Measurements from ENCODE around the gene FAM78B. TPM values are rescaled to one million over a fixed set of nuclear protein-coding genes. Genes with fewer than 3 reads are reported as not detected.

The FAM78B gene
- total RNA-seq, 1 experiment from 2014 or later, result not detected

- POLR2A ChIA-PET, result no interaction called here
- H3K27me3 Mint-ChIP-seq (ENCODE audit: insufficient read depth, unreplicated experiment), result peaks cover 26% of the 10 kb centered on the region
These were observed 146.6 kb downstream of the FAM78B start for GRCh38 chr1:166020210-166020609.

More at GRCh38 chr1:166020210-166020609, 146.6 kb downstream of the FAM78B start:
- BruUV-seq (replicated peaks), result no TSS peak
- H3K36me3 Mint-ChIP-seq (ENCODE audit: insufficient read depth, unreplicated experiment), result no peaks in the 10 kb centered on the region
- no peak for DNase-seq
- CTCF ChIA-PET, result no interaction called here
- Histone ChIP-seq H3K4me1 (no peaks in the 10 kb centered on the region), H3K27me3 (replicated peaks; ENCODE audit: control insufficient read depth, insufficient read depth, low read length) (no peaks in the 10 kb centered on the region), H3K9me3 (0 out of 2 replicates have a peak, but pooled peaks cover 3% of the 10 kb centered on the region), H3K4me3 (ENCODE audit: low read depth, low read length) (no peak overlapping the region), H3K36me3 (ENCODE audit: control insufficient read depth, insufficient read depth, low read length) (no peaks in the 10 kb centered on the region)
- no peak overlapping the region for H3K27ac Mint-ChIP-seq (ENCODE audit: unreplicated experiment)
- H3K9me3 Mint-ChIP-seq (ENCODE audit: unreplicated experiment), result no peaks in the 10 kb centered on the region
- TF ChIP-seq CTCF (IDR thresholded peaks at IDR 0.05; ENCODE audit: insufficient read depth in 1 of 2, low read depth in 1 of 2, low read length in 1 of 2, severe bottlenecking in 1 of 2, unreplicated experiment in 1 of 2), result no peak
- no peak overlapping the region for H3K4me3 Mint-ChIP-seq (ENCODE audit: unreplicated experiment)
- intact Hi-C loops (cut with micrococcal nuclease; ENCODE audit: unreplicated experiment), result no loop called here
- no peaks in the 10 kb centered on the region for H3K4me1 Mint-ChIP-seq (ENCODE audit: low read depth, unreplicated experiment)

Small RNA genes within 50 kb of the gene (microRNA-seq; reads per million reads assigned to microRNA genes)
- gene MIR921, result not detected
